Ureter (tissue), 1 donor: ENCODE measurements around the gene YKT6. TPM values are rescaled to one million over a fixed set of nuclear protein-coding genes. Genes with fewer than 3 reads are reported as not detected.

ENCODE experiments used
- DNase-seq: peaks from one replicate; pipeline ENCODE4 v3.0.0-alpha.2; 2020; ENCODE audit warnings: low spot score
- total RNA-seq: library from RNA; stranded (reverse); gene quantifications from one replicate; pipeline ENCODE4 v1.2.4, GENCODE V29; 2023
- donor health status: DM: yes; HTN: yes; CAD: no.

The YKT6 gene
- total RNA-seq, 1 donor from 2014 or later = 64.2 TPM

GRCh38 chr7:44218418-44219201 is 17.8 kb downstream of the YKT6 start:
- no peak for DNase-seq

GRCh38 chr7:44219371-44220045 is 18.7 kb downstream of the YKT6 start:
- no peak for DNase-seq

- DNase-seq = no peak
Measured at GRCh38 chr7:44220046-44220357, 19.2 kb downstream of the YKT6 start.

GRCh38 chr7:44220358-44221112 is 19.8 kb downstream of the YKT6 start:
- DNase-seq = no peak

- DNase-seq = no peak
Measured at GRCh38 chr7:44221231-44221791, 20.5 kb downstream of the YKT6 start.

- no peak for DNase-seq
Measured at GRCh38 chr7:44222074-44222473, 21.3 kb downstream of the YKT6 start.

- no peak for DNase-seq
Measured at GRCh38 chr7:44222776-44223261, 22.0 kb downstream of the YKT6 start.

- no peak for DNase-seq
Measured at GRCh38 chr7:44223362-44224079, 22.7 kb downstream of the YKT6 start.

- no peak for DNase-seq
Measured at GRCh38 chr7:44224080-44224973, 23.5 kb downstream of the YKT6 start.

- no peak for DNase-seq
Measured at GRCh38 chr7:44224974-44225565, 24.3 kb downstream of the YKT6 start.

GRCh38 chr7:44225566-44226395 is 25.0 kb downstream of the YKT6 start:
- no peak for DNase-seq

- DNase-seq = no peak
Measured at GRCh38 chr7:44226396-44226753, 25.6 kb downstream of the YKT6 start.

GRCh38 chr7:44227911-44228310 is 27.1 kb downstream of the YKT6 start:
- no peak for DNase-seq

GRCh38 chr7:44228571-44229350 is 28.0 kb downstream of the YKT6 start:
- no peak for DNase-seq

GRCh38 chr7:44229546-44230105 is 28.8 kb downstream of the YKT6 start:
- no peak for DNase-seq

- no peak for DNase-seq
Measured at GRCh38 chr7:44230286-44230685, 29.5 kb downstream of the YKT6 start.

- DNase-seq = no peak
Measured at GRCh38 chr7:44231088-44231487, 30.3 kb downstream of the YKT6 start.

GRCh38 chr7:44232396-44232795 is 31.6 kb downstream of the YKT6 start:
- DNase-seq = no peak
